GM04503 (cell line): Measurements from ENCODE around the gene ICE1.
A peak's percentile ranks its signal among the peaks of the same experiment; 100 is the strongest.
"Not testable (repeated sequence)": the region's sequence is repeated elsewhere in the genome, so short reads cannot be mapped to it uniquely, and the experiment has no call there.

Experiments used
- DNase-seq: peaks from one replicate; pipeline ENCODE4 v3.0.0-alpha.2; 2012; ENCODE audit warnings: low read depth

The ICE1 gene

DNA sequence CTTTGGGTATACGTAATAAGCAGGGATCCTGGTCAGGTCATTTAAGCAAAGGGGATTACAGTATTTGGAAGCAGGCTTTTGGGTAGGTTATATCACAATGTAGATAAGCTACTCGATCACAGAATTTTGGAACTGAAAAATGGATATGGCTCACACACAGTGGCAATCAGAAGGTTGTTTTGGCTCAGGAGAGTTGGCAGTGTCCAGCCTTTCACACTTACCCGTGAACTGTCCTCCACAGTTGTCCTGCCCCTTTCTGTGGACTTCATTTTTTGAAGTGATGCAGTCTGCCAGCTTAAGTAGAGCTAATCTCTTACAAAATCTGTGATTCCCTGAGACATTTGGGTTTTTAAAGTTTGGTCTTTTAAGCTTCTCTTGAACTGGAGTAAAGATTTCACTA, 30.7 kb downstream of the ICE1 start:
- DNase-seq = no peak

DNA sequence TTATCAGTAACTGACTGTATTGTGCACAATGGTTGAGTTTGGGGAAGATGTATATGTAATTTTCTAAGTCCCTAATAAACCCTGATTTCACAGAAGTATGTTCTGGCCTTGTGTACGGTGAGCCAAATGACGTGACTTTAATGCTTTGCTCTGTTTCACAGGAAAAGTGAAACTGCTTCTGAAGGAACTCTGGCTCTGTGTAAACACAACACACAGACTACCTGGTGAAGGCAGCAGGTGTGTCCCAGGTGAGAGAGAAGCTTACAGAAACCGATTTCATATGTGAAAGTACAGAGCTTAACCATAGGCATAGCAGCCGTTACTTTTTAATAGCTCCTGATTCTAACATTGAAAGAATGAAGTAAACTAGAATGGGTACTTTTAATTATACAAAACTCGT, 31.9 kb downstream of the ICE1 start:
- DNase-seq = no peak

DNA sequence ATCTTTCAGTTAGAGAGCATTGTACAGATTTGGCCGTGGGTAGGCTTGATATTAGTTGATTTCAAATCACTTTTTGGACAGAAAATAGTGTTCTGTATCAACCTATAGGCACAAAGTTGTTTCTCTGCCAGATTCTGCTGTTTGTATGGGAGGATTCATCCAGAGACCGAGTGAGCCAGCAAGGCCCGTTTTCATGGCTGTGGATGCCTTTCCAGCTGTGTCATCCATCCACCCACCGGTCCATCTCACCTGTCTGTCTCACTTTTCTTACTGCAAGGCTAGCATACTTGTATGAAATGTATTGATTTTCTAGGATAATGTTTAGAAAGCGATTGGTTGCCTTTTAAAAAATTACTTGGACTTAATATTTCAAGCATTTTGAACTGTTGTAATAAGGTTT, 34.4 kb downstream of the ICE1 start:
- DNase-seq = no peak

GRCh38 chr5:5460311-5460710, 37.8 kb downstream of the ICE1 start:
- no peak for DNase-seq

DNA sequence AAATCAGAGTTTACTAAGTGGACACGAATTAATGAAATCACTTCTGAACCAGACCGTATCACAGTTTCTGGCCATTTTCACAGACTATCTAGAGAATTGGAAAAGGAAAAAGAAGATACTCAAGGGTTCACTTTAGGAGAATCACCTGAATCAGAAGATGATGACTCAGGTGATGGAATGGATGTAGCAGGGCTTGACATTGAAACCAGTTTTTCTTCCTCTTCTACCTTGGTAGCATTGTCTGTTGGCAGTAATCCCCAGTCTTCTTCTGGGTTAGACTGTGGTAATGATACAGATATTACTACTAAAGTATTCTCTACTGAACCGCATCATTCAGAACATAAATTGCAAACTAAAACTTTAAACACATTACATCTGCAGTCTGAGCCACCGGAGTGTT, 38.5 kb downstream of the ICE1 start:
- no peak for DNase-seq

DNA sequence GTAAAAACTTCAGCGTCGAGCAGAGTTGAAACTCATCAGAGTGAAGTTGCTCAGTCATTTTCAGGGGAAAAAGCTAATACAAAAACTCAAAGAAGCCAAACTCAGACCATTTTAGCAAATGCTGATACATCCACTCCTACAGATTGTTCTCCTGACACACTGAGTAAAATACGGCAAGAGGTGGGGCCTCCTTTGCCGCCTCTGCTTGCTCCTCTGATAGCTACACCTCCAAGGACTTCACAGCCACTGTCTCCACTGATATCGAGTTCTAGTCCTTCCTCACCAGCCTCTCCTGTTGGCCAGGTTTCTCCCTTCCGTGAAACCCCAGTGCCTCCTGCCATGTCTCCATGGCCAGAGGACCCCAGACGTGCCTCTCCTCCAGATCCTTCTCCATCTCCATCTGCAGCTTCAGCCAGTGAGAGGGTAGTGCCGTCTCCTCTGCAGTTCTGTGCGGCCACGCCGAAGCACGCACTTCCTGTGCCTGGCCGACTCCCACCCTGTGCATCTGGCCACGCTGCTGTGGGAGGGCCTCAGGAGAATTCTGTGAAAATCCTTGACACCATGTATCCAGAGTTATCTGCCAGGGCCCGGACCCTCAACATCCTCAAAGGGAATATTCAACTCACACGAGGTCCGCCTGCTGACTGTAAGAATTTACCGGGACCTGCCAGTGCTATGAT, 41.7 kb downstream of the ICE1 start:
- DNase-seq = no peak

DNA sequence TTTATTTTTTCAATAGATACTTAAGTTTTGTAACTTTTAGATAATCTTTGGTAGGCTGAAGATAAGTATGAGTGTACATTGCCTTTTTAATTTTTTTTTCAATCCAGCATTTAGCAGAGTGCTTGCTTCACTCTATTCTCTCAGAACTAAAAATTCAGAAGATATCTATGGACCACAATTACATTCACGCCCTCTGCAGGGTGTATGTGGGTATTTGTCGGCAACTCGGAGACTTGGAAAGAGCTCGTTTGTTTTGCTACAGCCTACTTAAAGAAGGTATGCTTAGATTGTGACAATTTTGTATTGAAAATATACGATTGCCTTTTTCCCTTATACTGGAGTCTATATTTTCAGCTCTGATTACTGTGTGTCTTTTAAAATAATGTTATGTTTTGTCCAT, 43.8 kb downstream of the ICE1 start:
- no peak for DNase-seq

DNA sequence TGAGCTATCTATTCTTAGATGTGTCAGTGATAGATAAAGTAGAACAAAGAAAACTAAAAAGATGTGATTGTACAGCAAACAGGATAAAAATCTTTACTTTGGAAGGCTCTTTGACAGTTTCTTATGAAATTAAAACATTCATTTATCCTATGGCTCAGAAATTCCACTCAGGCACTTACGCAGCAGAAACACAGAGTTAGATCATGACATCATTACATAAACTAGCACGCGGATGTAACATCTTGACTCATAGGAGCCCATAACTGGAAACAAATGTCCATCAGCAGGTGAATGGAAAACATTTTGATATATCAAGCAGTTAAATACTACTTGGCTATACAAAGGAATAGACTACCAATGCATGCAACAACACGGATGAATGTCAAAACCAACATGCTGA, 45.3 kb downstream of the ICE1 start:
- no peak for DNase-seq

DNA sequence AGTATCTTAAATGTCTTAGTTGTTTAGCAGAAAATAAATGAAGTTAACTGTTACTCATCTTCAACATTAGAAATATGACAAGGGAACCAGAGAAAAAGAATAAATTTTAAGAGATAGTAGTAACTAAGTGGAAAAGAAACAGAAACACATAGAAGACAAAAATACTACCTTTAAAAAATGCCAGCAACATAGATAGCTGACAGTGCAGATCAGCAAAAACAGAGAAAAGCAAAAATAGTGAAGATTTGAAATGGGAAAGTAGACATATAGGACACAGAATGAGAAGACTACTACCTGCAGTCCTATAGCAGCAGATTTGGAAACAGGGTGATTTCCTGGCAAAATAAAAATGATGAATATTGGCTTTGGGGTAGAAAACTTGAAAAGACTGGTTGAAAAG, 48.5 kb downstream of the ICE1 start:
- no peak for DNase-seq

DNA sequence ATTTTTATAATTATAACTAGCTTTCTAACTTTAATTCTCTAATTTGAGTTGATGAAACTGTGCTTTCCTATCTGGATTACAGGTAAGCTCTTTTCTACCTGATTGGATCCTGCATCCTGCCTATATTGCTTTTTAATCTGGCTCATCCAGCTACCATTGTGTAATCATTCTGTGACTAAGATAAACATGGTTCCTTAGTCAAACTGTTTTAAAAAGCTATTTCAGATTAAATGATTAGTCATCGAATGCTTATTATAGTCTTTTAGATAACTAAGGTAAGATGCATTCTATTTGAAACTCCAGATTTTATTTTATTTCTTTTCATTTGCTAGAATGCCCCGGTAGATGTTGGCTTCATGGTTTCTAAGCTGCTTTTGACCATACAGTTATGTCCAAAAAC, 50.7 kb downstream of the ICE1 start:
- no peak for DNase-seq

DNA sequence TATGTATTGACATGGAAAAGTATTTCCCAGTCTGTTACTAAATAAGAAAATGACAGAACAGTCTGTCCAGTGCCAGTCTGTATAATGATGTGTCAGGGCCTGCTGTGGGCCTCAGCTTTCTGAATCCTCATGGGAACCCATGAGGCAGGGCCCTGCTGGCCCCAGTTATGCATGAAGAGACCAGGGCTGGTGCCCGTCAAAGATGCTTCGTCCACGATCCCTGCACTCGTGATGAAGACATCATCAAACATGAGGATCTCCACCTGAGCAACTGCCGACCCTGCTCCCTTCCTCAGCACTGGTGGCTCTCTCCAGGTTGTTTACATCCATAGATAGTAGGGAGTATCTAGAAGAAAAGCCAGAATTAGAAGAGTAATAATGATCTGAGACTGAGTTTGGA, 52.5 kb downstream of the ICE1 start:
- no peak for DNase-seq

DNA sequence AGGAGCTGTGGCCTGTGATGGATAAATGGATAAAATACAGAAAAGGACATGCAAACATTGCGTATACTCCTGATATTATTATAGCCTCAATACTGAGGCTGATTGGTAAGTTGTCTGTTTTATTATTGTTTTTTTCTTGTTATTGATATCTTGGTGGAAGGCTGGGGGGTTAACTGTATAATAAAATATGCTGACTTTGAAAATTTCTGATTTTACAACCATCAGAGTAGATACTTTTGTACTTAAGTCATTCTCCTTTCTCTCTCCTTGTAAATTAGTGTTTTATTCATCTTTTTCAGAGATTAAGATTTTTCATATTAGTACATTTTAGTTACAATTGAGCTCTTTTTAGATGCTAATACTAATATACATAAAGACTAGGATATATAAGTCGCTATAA, 53.5 kb downstream of the ICE1 start:
- DNase-seq = no peak

- not testable (repeated sequence) for DNase-seq
Observed at GRCh38 chr5:5479578-5479977, 57.1 kb downstream of the ICE1 start.

GRCh38 chr5:5480481-5481111, 58.1 kb downstream of the ICE1 start:
- no peak for DNase-seq

DNA sequence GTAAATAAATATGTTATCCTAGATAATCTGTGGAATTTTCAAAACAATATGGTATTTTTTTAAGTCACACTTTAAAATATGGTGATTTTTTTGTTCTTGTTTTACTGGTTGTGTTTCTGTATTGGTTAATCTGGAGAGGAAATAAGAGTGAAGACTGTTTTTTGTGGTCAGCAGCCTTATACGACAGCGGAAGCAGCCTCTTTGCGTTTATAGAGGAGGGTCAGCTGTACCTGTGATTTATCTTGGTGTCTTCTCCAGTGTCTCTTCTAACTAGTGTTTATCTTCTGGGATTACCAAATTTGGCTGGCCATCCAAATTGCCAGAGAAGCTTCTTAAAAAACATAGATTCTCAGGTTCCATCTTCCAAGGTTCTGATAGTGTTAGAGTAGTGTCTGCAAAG, 58.7 kb downstream of the ICE1 start:
- DNase-seq = no peak

- DNase-seq = no peak
Observed at GRCh38 chr5:5481633-5482032, 59.2 kb downstream of the ICE1 start.

DNA sequence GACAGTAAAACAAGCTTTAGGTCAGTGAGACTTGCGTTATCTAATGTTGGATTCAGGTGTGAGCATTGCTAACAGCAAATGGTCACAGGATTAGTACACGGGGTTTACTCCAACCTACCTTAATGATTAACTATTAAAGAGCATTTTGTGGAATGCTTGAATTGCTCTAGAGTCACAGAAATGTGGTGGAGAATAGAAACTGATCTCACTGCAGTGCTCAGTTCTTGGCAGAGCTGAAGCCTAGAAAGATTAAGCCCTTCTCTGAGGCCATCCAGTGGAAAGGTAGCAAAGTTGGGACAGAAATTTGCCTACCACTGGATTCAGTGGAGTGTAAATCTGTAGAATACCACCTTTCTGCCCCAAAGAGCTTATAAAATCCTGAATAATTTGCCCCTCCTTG, 60.9 kb downstream of the ICE1 start:
- DNase-seq = no peak

DNA sequence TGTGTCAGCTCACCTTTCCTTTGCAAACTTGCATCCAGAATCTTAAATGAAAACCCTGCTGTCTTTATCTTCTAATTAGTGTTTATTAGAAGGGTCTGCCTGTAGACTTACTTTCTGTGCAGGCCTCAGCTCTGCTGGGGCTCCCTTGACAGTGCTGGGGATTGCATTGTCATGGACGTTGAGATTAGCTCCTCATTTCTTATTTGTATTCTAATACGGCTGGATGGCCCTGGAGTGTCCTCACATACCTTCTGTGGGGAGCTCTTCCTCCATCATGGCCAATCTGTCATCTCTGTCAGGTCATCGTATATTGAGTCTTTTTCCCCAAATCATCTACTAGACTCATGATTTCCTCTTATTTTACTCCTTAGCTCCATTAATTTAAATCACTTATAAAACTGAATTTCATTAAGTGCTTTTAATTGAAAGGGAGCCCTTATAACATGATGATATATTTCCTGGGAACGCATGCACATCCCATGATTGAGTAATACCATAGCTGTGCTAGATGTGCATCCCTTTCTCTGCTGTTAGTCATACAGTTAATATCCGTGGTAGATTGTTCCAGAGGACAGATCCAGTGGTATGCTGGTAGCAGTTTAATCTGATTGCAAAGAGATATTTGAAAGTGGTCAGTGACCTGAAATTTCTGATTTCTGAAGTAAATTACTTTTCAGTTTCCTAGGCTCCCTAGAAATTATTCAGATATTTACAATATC, 61.6 kb downstream of the ICE1 start:
- DNase-seq = peak; percentile 6

GRCh38 chr5:5486122-5486521, 63.6 kb downstream of the ICE1 start:
- no peak for DNase-seq

GRCh38 chr5:5487585-5488360, 65.3 kb downstream of the ICE1 start:
- DNase-seq = no peak

DNA sequence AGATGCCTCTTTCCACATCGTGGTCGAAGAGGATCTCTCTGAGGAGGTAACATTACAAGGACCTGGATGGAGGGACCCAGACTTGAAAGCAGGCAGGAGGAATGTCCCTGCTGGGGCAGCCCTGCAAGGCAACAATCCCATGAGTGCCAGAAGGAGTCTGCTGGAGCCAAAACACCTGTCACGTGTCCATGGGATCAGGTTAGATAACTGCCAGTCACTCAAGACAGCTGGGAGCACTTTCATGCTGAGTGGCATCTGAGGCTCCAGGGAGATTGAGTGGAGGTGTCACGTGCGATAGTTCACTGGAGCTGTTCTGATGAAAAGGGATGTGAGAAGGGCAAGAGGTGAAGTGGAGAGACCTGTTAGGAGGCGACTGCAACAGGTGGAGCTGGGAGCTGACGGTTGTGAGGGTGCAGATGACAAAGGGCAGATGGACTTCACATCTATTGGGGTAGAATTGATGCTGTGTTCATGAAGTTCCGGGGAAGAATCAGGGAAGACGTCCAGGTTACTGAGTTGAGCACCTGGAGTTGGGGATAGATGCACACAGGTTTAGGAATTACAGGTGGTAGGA, 68.4 kb downstream of the ICE1 start:
- no peak for DNase-seq
